OCI-LY7 (cell line): ENCODE measurements around the gene PRPF39.

Experiments
- CTCF ChIP-seq: fragments of 200-600 bp; sonication (generic); conservative IDR thresholded peaks from 2 replicates; pipeline ENCODE4 v1.5.1; 2014; ENCODE audit warnings: mild to moderate bottlenecking, antibody characterized with exemption, low read length, moderate library complexity, mixed read lengths
- EZH2phosphoT487 ChIP-seq: fragments of 200-600 bp; sonication (generic); IDR thresholded peaks from 2 replicates; pipeline ENCODE4 v1.6.1; 2018; ENCODE audit warnings: low read depth, borderline replicate concordance, mild to moderate bottlenecking, mixed run types, antibody characterized with exemption, low read length, moderate library complexity, mixed read lengths

- peak; percentile 71 for TF ChIP-seq CTCF
- no peak for TF ChIP-seq EZH2phosphoT487
Measured at GRCh38 chr14:45134051-45134958, 50.4 kb downstream of the PRPF39 start, which contains the start of gene FKBP3.
